AG04450 (cell line): ENCODE measurements around the gene CCSER1. TPM values are rescaled to one million over a fixed set of nuclear protein-coding genes. Genes with fewer than 3 reads are reported as not detected.
"Not testable (repeated sequence)": the region's sequence is repeated elsewhere in the genome, so short reads cannot be mapped to it uniquely, and the experiment has no call there.

ENCODE experiments used
- CTCF ChIA-PET: fragments of 300-600, 350-600 bp; formaldehyde crosslinking; extraction: SDS; loops from one replicate; lab custom pipeline; 2022; ENCODE audit warnings: antibody characterized with exemption, inconsistent platforms; lab: Charles Lee
- POLR2A ChIA-PET: fragments of 350-600 bp; formaldehyde crosslinking; extraction: SDS; loops from one replicate; lab custom pipeline; 2021; ENCODE audit warnings: antibody characterized with exemption, inconsistent platforms; lab: Yijun Ruan, JAX
- DNase-seq: peaks from one replicate; pipeline ENCODE4 v3.0.0-alpha.2; 2011; ENCODE audit warnings: low read depth, low spot score
- H3K27ac ChIP-seq: one replicate; pipeline ENCODE4 v1.5.1; 2012; ENCODE audit warnings: low read depth, low read length, control low read depth
- H3K27me3 ChIP-seq: one replicate; pipeline ENCODE4 v1.6.0; 2012; ENCODE audit warnings: low read length; ENCODE audit not compliant: control insufficient read depth, insufficient read depth
- H3K4me3 ChIP-seq: 2 replicates; pipeline ENCODE4 v1.5.1; 2011; ENCODE audit warnings: mild to moderate bottlenecking, low read depth, low read length, control low read depth
- H3K9me3 ChIP-seq: 2 replicates; pipeline ENCODE4 v1.5.1; 2012; ENCODE audit warnings: low read length; ENCODE audit not compliant: control insufficient read depth, insufficient read depth
- CTCF ChIP-seq: IDR thresholded peaks from 2 replicates; pipeline ENCODE4 v1.5.1; 2011; ENCODE audit warnings: low read depth, low read length, control low read depth, inconsistent platforms
- polyA plus RNA-seq: library from polyadenylated mRNA; depleted of rRNA; stranded (reverse); fragments of >200 nt; gene quantifications from 2 replicates; pipeline ENCODE4 v1.2.3, GENCODE V29; 2011

The CCSER1 gene
- polyA plus RNA-seq, 1 experiment, result not detected

GRCh38 chr4:90476019-90476418, 348.8 kb downstream of the CCSER1 start:
- CTCF ChIA-PET, result no interaction called here
- no peak for TF ChIP-seq CTCF
- no peak for DNase-seq

GRCh38 chr4:90476586-90476985, 349.4 kb downstream of the CCSER1 start:
- ChIA-PET CTCF (no interaction called here), POLR2A (no interaction called here)

More at GRCh38 chr4:90476019-90476418, 348.8 kb downstream of the CCSER1 start:
- no peak overlapping the region for H3K4me3 ChIP-seq
- POLR2A ChIA-PET, result no interaction called here
- no peak overlapping the region for H3K27ac ChIP-seq
- H3K27me3 ChIP-seq, result no peaks in the 10 kb centered on the region
- no peaks in the 10 kb centered on the region; the same call in 1 of the 2 replicates for H3K9me3 ChIP-seq

GRCh38 chr4:90484894-90485293, 357.7 kb downstream of the CCSER1 start:
- H3K4me3 ChIP-seq, H3K27ac ChIP-seq, POLR2A ChIA-PET, H3K27me3 ChIP-seq, H3K9me3 ChIP-seq, CTCF ChIA-PET, DNase-seq: not testable (repeated sequence)

More at GRCh38 chr4:90476586-90476985, 349.4 kb downstream of the CCSER1 start:
- Histone ChIP-seq H3K4me3 (no peak overlapping the region), H3K9me3 (no peaks in the 10 kb centered on the region; the same call in 1 of the 2 replicates), H3K27ac (no peak overlapping the region), H3K27me3 (no peaks in the 10 kb centered on the region)
- no peak for DNase-seq
- no peak for TF ChIP-seq CTCF

GRCh38 chr4:90486346-90486745, 359.2 kb downstream of the CCSER1 start:
- ChIA-PET CTCF (no interaction called here), POLR2A (no interaction called here)
- Histone ChIP-seq H3K27ac (no peak overlapping the region), H3K9me3 (peaks cover 6% of the 10 kb centered on the region), H3K27me3 (no peaks in the 10 kb centered on the region), H3K4me3 (no peak overlapping the region)
- no peak for DNase-seq
- TF ChIP-seq CTCF, result no peak

- ChIA-PET CTCF (no interaction called here), POLR2A (no interaction called here)
- TF ChIP-seq CTCF, result no peak
- Histone ChIP-seq H3K4me3 (no peak overlapping the region), H3K9me3 (0 out of 2 replicates have a peak, but pooled peaks cover under 1% of the 10 kb centered on the region), H3K27me3 (no peaks in the 10 kb centered on the region), H3K27ac (no peak overlapping the region)
- no peak for DNase-seq
Observed at GRCh38 chr4:90495211-90495610, 368.0 kb downstream of the CCSER1 start.
